Small intestine (tissue), 7 donors: ENCODE data around the gene RFTN1. TPM values are rescaled to one million over a fixed set of nuclear protein-coding genes. Genes with fewer than 3 reads are reported as not detected.

ENCODE experiments used
- DNase-seq, 2 donors: peaks; one replicate each; pipeline versions ENCODE4 v3.0.0 to v3.0.0-alpha.2; 2013
- FAIRE-seq: peaks from 2 replicates; lab custom pipeline; 2012; peaks lifted over from hg19 to GRCh38; lab: Jason Lieb, UNC
- H3K27ac ChIP-seq, 3 donors: one replicate each; pipeline ENCODE4 v1.5.1; 2013; ENCODE audit warnings: low read length in 2 of 3, mild to moderate bottlenecking in 2 of 3, control low read depth in 1 of 3, inconsistent platforms in 1 of 3, low read depth in 1 of 3, moderate library complexity in 1 of 3
- H3K27me3 ChIP-seq, 3 donors: one replicate each; pipeline ENCODE4 v1.6.1; 2013; ENCODE audit warnings: low read length in 3 of 3, inconsistent platforms in 1 of 3; ENCODE audit not compliant: control insufficient read depth in 3 of 3, insufficient read depth in 3 of 3
- H3K36me3 ChIP-seq, 3 donors: one replicate each; pipeline ENCODE4 v1.6.1; 2013; ENCODE audit warnings: low read length in 3 of 3, inconsistent platforms in 1 of 3, low read depth in 1 of 3, mild to moderate bottlenecking in 1 of 3, moderate library complexity in 1 of 3; ENCODE audit not compliant: control insufficient read depth in 3 of 3, insufficient read depth in 2 of 3
- H3K4me1 ChIP-seq, 3 donors: one replicate each; pipeline ENCODE4 v1.6.1; 2013; ENCODE audit warnings: low read length in 2 of 3, inconsistent platforms in 1 of 3, low read depth in 1 of 3, mild to moderate bottlenecking in 1 of 3, moderate library complexity in 1 of 3; ENCODE audit not compliant: control insufficient read depth in 3 of 3, insufficient read depth in 2 of 3
- H3K4me3 ChIP-seq, 3 donors: one replicate each; pipeline ENCODE4 v1.5.1; 2013; ENCODE audit warnings: low read length in 3 of 3, control low read depth in 1 of 3, inconsistent platforms in 1 of 3, low read depth in 1 of 3, mild to moderate bottlenecking in 1 of 3, moderate library complexity in 1 of 3
- H3K9me3 ChIP-seq, 2 donors: one replicate each; pipeline ENCODE4 v1.6.1; 2013; ENCODE audit warnings: low read depth in 1 of 2, low read length in 1 of 2; ENCODE audit not compliant: control insufficient read depth in 2 of 2, insufficient read depth in 1 of 2
- WGBS, 3 donors: extraction: QIAGEN DNeasy Blood & Tissue Kit; methylation state at CpG; one replicate each; pipeline ENCODE4 v1.1.7; 2013; 5-methylcytosine and 5-hydroxymethylcytosine counted together
- polyA plus RNA-seq, 4 donors: library from polyadenylated mRNA; stranded (reverse) in 3 of 4; unstranded in 1 of 4; fragments of 200-250 nt in 3 of 4; fragments of 120-200 nt in 1 of 4; gene quantifications; one replicate each; pipeline versions ENCODE4 v1.2.1 to v1.2.3, GENCODE V29; 2013
- donor health status: healthy with polysubstance abuse.
- donor health status: control.
- donor health status: control.
- donor health status: Bipolar disorder and iron deficiency.
- donor health status: healthy.

The RFTN1 gene
- polyA plus RNA-seq, 4 donors = 1.8 to 18.4 (median 11.6) TPM

DNA sequence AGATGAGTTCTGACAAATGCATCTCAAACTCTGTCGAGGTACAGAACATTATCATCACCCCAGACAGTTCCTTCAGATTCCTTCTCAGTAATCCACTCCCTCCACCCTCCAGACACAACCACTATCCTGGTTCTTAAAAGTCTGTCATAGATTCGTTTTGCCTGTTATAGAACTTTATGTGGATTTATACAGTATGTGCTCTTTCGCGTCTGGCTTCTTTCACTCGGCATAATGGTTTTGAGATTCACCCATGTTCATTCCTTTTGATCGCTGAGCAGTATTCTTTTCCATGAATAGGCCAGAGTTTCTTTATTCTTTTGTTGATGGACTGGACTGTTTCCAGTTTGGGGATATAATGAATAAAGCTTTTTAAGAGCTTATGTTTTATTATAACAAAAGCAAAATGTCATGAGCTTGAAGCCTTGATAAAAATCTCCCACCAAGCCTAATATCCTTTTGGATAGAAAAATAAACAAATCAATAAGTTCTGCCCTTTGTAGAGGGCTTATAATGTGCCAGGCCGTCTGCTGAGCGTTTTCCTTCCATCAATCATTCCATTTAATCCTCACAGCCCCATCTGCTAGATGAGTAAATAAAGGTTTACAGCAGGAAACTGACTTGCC lies 21.3 kb upstream of the RFTN1 start:
- Histone ChIP-seq H3K36me3 (no peaks in the 10 kb centered on the region), H3K27ac (no peak overlapping the region), H3K9me3 (no peaks in the 10 kb centered on the region), H3K27me3 (no peaks in the 10 kb centered on the region), H3K4me1 (no peaks in the 10 kb centered on the region), H3K4me3 (no peak overlapping the region)
- FAIRE-seq (no peak), DNase-seq (no peak)
- WGBS, 3 donors = 57 to 67% (median 59%) methylated on average over 8 of the region's 8 CpGs

GRCh38 chr3:16533928-16534574 lies 20.6 kb upstream of the RFTN1 start:
- H3K36me3 ChIP-seq = no peaks in the 10 kb centered on the region
- FAIRE-seq = no peak
- H3K4me3 ChIP-seq = no peak overlapping the region
- 41 to 61% (median 54%) methylated on average over 5 of the region's 5 CpGs for WGBS, 3 donors
- H3K4me1 ChIP-seq = no peaks in the 10 kb centered on the region
- no peaks in the 10 kb centered on the region for H3K9me3 ChIP-seq
- H3K27me3 ChIP-seq = no peaks in the 10 kb centered on the region
- H3K27ac ChIP-seq = no peak overlapping the region
- no peak for DNase-seq

- Histone ChIP-seq H3K4me1 (no peaks in the 10 kb centered on the region), H3K36me3 (no peaks in the 10 kb centered on the region), H3K27me3 (no peaks in the 10 kb centered on the region), H3K4me3 (no peak overlapping the region), H3K27ac (no peak overlapping the region), H3K9me3 (no peaks in the 10 kb centered on the region)
- DNase-seq = no peak
- 21 to 55% (median 40%) methylated on average over 1 of the region's 1 CpG for WGBS, 3 donors
- FAIRE-seq = no peak
Observed at GRCh38 chr3:16529264-16529663, 15.8 kb upstream of the RFTN1 start.

- Histone ChIP-seq H3K27me3 (no peaks in the 10 kb centered on the region), H3K4me1 (no peaks in the 10 kb centered on the region), H3K36me3 (no peaks in the 10 kb centered on the region), H3K27ac (no peak overlapping the region), H3K4me3 (no peak overlapping the region), H3K9me3 (no peaks in the 10 kb centered on the region)
- FAIRE-seq (no peak), DNase-seq (no peak)
- 73 to 81% (median 78%) methylated on average over 4 of the region's 4 CpGs for WGBS, 3 donors
Observed at GRCh38 chr3:16528581-16528993, 15.1 kb upstream of the RFTN1 start.

GRCh38 chr3:16528106-16528505 lies 14.6 kb upstream of the RFTN1 start:
- no peak for FAIRE-seq
- H3K4me1 ChIP-seq = no peaks in the 10 kb centered on the region
- no peaks in the 10 kb centered on the region for H3K27me3 ChIP-seq
- H3K36me3 ChIP-seq = no peaks in the 10 kb centered on the region
- no peak for DNase-seq
- H3K4me3 ChIP-seq = no peak overlapping the region
- H3K9me3 ChIP-seq = no peaks in the 10 kb centered on the region
- WGBS, 3 donors = 87 to 91% (median 91%) methylated on average over 5 of the region's 5 CpGs
- no peak overlapping the region for H3K27ac ChIP-seq

DNA sequence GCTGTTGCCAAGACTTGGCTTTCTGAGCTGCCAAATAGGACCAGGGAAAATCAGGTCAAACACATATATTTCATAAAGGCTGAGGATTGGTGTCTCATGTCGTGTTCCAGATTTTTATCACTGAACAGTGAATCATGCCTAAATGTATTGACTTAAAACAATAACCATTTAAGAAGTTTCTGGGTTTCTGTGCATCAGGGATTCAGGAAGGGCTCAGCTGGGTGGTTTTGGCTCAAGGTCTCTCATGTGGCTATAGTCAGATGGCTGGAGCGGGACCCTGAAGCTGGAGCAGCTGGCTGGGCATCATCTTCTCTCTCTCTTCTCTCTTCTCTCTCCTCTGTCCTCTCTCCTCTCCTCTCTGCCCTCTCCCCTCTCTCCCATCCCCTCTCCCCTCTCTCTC lies 10.7 kb upstream of the RFTN1 start:
- Histone ChIP-seq H3K4me1 (peaks cover 0 to 4% (median 0%) of the 10 kb centered on the region in 3 donors), H3K4me3 (no peak overlapping the region), H3K27ac (no peak overlapping the region), H3K9me3 (no peaks in the 10 kb centered on the region), H3K36me3 (no peaks in the 10 kb centered on the region), H3K27me3 (no peaks in the 10 kb centered on the region)
- 83 to 92% (median 88%) methylated on average over 2 of the region's 2 CpGs for WGBS, 3 donors
- FAIRE-seq = no peak
- DNase-seq = no peak

DNA sequence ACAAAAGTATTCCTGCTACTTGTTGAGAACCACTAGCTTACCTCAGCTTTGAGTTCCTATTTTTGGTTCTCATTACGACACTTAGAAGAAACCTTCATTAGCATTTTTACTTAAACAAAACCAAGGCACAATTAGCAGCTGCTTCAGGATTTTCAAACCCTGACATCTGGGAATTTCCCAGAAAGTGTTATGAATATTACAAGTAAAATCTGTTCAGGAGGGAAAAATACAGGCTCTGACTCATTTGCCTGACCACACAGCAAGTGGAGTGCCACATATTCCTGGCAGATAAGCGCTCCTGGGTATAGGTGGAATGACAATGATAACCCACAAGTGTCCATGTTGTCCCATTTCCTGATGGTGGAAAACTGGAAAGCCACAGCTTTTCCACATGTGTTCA lies 10.3 kb upstream of the RFTN1 start:
- 80 to 85% (median 81%) methylated on average over 2 of the region's 2 CpGs for WGBS, 3 donors

DNA sequence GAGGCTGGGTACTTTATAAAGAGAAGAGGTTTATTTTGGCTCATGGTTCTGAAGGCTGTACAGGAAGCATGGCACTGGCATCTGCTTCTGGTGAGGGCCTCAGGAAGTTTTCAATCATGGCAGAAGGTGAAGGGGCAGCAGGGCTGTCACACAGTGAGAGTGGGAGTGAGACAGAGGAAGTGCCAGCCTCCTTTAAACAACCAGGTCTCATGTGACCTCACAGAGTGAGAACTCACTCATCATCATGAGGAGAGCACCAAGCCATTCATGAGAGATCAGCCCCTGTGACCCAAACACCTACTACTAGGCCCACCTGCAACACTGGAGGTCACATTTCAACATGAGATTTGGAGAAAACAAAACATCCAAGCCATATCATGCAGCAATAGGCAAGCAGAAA lies 9.3 kb upstream of the RFTN1 start:
- Histone ChIP-seq H3K4me3 (no peak overlapping the region), H3K4me1 (peaks cover 0 to 4% (median 0%) of the 10 kb centered on the region in 3 donors), H3K9me3 (no peaks in the 10 kb centered on the region), H3K27me3 (no peaks in the 10 kb centered on the region), H3K36me3 (no peaks in the 10 kb centered on the region), H3K27ac (no peak overlapping the region)
- no peak for FAIRE-seq
- no peak for DNase-seq

More for the DNA sequence above, 10.3 kb upstream of the RFTN1 start:
- DNase-seq (no peak), FAIRE-seq (no peak)
- Histone ChIP-seq H3K36me3 (no peaks in the 10 kb centered on the region), H3K4me3 (no peak overlapping the region), H3K27me3 (no peaks in the 10 kb centered on the region), H3K27ac (no peak overlapping the region), H3K9me3 (no peaks in the 10 kb centered on the region), H3K4me1 (peaks cover 0 to 4% (median 0%) of the 10 kb centered on the region in 3 donors)
